ENCODE data around the gene ADCYAP1.

- no peak for TF ChIP-seq POLR2A (IDR thresholded peaks at IDR 0.05)
- TF ChIP-seq CTCF (IDR thresholded peaks at IDR 0.05), result no peak
- no peak for TF ChIP-seq EP300 (IDR thresholded peaks at IDR 0.05)
These were observed 3.5 kb downstream of the ADCYAP1 start for GRCh38 chr18:907885-908757.

Data from sigmoid colon (tissue), 4 donors.